Middle frontal gyrus (tissue), 1 donor: ENCODE data around the gene MYO1G.
A peak's percentile ranks its signal among the peaks of the same experiment; 100 is the strongest.
"Not testable (repeated sequence)": the region's sequence is repeated elsewhere in the genome, so short reads cannot be mapped to it uniquely, and the experiment has no call there.

Experiments
- DNase-seq: peaks from one replicate; pipeline ENCODE4 v3.0.0-alpha.2; 2015; ENCODE audit warnings: low spot score; ENCODE audit errors: extremely low spot score

MYO1G gene

DNA sequence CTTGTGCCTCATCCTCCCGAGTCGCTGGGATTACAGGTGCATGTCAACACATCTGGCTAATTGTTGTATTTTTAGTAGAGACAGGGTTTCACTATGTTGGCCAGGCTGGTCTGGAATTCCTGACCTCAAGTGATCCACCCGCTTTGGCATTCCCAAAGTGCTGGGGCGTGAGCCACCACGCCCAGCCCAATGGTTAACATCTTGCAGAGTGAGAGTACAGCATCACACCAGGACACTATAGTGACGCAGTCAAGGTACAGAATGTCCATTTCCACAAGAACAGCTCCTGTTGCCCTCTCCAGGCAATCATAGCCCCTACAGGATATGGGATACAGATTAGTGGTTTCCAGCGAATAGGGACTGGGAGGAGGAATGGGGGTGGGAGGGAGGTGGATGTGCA, 34.0 kb downstream of the MYO1G start:
- no peak for DNase-seq

DNA sequence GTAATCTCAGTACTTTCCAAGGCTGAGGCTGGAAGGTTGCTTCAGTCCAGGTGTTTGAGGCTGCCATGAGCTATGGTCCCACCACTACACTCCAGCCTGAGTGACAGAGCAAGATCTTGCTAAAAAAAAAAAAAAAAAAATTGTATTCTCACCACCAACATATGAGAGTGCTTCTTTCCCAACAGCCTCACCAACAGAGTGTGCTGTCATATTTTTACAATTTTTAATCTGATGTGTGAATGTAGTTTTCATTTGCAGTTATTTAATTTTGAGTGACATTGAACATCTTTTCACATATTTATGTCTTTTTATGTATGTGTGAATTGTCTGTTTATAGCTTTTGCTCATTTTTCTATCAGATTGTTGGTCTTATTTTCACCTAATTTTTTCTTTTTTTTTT, 35.2 kb downstream of the MYO1G start:
- DNase-seq = no peak

DNA sequence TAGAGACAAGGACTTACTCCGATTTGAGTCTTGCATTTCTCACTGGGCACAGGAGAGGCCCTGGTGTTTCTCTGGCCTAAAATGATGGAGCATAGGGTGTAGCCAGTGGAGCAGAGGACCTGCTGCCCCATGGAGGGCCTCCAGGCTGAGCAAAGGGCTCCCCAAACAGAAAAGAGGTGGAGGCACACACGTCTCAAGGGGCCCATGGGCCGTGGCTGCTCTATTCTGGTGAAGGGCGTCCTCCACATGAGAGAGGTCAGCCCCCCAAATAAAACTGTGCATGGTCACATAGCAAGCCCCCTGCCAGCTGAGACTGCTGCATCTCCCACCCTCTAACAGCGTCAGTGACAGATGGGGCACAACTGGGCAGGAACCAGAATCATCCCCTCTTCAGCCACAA, 41.4 kb downstream of the MYO1G start:
- no peak for DNase-seq

DNA sequence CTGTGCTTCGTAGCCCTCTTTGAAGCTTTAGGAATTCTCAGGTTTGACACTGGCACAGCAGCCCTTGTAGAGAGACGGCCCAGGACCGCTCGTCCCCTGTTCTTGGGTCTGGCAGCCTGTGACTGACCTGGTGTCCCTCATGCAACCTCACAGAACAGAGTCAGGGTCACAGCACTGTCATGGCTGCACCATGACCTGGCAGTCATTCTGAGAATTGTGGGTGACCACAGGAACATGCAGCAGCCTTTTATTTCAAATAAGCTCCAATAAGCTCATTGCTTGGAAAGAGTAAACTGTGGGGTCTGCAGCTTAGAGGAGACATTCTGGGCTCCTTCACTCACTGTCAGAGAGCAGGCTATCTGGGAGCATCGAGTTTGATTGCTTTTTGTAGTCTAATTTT, 42.5 kb downstream of the MYO1G start:
- DNase-seq = no peak

DNA sequence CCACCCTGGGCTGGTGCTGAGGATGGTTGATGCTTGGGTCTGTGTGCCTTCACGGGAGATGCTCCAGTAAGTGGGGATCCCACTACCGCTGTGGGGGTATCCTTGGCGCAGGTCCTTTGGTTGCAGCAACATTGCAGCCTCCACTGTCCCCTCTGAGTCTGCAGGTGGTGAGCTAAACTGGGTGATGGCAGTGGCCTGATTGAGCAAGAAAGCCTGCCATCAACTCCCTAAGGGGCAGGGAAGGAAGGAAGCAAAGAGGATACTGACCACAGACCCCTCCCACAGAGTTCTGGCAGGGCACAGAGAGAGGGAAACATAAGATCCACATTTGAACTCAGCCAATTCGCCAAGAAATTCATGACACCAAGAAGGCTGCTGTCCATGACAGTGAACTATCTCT, 43.2 kb downstream of the MYO1G start:
- no peak for DNase-seq

DNA sequence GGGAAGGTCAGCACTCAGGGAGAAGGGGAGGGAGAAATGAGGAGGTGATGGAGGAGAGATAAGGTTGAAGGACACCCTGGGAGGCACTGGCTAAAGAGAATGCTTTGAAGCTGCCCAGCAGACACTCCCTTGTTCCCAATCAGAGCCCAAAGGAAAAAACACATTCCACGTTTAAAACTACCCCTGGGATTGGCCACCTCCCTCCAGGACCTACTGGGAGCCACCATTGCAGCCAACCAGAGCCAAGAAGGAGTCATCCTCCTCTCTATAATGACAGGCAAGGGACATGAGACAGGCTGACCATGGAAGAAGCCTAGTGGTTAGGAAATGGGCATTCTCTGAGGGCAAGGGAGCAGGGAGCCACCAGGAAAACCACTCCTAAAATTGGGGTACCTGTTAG, 43.8 kb downstream of the MYO1G start:
- no peak for DNase-seq

DNA sequence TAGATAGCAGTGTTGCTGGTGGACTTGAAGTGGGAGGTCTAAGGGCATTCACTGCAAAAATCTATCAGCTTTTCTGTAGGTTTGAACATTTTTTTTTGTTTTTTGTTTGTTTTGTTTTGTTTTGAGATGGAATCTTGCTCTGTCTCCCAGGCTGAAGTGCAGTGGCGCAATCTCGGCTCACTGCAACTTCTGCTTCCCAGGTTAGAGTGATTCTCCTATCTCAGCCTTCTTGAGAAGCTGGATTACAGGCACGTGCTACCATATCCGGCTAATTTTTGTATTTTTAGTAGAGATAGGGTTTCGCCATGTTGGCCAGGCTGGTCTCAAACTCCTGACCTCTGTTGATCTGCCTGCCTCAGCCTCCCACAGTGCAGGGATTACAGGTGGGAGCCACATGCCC, 44.3 kb downstream of the MYO1G start:
- not testable (repeated sequence) for DNase-seq

DNA sequence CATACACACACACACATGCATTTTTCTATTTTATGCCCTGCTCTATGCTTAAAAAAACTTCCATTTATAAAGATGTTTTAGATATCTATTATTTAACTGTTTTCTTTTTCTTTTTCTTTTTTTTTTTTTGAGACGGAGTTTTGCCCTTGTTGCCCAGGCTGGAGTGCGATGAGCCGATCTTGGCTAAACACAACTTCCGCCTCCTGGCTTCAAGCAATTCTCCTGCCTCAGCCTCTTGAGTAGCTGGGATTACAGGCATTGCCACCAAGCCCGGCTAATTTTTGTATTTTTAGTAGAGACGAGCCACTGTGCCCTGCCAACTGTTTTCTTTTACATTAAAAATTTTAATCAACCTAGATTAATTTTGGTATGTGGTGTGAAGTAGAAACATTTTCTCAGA, 47.9 kb downstream of the MYO1G start:
- DNase-seq = no peak

DNA sequence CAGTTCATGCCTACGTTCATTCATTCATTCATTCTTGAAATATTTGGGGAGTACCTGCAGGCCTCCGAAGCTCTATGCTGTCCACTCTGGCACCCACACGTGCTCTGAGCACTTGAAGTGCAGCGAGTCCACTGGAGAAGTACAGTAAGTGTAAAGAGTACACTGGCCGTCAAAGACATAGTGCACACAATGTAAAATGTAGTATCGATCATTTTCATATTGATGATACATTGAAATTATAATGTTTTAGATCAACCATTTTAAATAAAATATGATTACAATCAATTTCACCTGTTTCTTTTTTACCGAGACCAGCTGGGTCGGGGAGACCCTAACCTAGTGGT, 56.5 kb downstream of the MYO1G start:
- DNase-seq = no peak

DNA sequence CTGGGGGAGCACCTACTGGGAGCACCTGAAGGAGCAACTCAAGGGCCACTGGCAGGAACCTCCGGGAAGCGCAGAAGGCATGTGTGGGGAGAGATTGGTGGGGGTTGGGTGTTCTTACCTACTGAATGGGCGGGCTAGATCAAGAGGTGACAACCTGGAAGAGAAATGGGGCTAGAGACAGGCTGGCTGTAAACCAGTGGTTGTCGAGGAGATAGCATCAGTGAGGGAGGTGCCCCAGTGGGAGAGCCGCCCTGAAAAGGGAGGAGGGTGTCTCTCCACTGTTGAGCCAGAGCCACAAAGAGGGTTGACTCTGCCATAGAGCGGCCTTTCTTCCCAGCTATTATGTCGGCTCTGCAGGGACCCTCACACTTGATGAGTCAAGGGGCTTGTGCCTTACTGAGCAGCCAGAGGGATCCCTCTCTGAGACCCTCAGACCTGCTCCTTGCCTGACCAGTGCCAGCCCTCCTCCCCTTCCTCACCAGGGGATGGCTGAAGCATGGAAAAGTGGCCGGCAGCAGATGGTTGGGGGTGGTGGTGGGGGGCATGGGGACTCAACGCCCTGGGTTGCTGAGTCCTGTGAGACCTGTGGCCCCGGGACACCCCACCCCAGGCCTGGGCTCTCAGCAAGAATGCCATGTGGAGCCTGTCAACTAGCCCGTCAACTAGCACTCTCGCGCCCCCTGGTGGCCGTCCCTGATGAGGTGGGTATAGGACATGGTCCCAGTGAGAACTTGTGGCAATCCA, 57.0 kb downstream of the MYO1G start:
- DNase-seq = peak; percentile 68

DNA sequence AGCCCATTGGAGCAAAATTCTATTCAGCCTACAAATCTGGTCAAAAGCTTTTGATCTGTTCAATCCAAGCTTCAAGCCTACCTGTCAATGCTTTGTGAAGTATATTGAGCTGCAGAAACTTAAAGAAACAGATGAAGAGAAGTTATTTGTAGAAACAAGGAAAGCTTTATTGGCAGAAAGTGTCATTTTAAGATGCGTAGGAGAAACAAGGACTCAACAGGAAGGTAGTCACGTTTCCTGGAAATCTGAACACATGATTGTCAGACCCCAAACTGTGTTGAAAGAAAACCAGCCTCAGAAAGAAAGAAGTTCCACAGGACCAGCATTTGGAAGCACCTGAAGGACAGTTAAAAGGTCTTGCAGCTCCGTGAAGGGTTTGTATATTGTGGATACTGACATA, 58.7 kb downstream of the MYO1G start:
- DNase-seq = no peak

DNA sequence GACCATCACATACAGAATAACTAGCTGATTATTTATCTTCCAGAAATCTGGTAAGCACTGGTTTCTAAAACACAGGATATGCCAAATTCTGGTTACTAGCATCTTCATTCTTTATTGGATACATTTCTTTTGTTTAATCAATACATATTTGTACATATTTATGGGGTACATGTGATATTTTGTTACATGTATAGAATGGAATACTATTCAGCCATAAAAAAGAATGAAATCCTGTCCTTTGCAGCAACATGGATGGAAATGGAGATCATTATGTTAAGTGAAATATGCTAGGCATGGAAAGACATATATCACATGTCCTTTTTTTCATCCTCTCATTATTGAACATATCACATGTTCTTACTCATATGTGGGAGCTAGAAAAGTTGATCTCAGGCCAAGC, 60.8 kb downstream of the MYO1G start:
- DNase-seq = no peak

DNA sequence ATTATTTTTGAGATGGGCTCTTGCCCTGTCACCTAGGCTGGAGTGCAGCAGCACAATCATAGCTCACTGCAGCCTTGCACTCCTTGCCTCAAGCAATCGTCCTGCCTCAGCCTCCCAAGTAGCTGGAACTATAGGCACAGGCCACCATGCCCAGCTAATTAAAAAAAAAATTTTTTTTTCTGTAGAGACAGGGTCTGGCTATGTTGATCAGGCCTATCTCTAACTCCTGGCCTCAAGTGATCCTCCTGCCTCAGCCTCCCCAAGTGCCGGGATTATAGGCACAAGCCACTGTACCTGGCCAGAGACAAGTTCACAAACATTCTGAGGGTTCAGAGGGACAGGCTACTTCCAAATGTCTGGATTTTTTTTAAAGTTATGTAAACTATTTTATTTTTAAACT, 61.4 kb downstream of the MYO1G start:
- no peak for DNase-seq

DNA sequence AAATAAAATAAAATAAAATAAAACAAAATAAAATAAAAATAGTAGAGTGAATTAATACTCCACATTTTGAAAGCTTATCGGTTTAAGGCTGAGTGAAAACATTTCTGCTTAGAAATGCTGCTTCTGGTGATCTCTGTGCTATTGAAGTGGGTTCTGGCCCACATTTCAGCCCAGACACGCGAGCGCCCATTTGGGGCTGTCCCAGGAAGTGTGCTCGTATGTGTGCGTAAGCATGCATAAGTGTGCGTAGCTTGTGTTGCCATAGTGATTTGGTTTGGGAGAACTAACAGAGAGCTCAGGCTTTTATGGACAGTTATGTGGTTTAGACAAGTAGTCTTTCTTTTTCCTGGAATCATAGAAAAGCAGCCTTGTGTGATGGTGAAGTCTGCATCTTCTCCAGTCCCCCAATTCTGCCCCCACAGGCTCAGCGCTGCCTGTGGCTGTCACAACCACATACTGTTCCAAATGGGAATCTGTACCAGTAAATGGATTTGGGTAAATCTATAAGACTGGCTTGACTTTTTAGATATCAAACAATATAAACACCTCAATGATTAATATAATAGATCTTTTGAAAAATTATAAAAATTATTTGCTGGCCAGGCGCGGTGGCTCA, 63.7 kb downstream of the MYO1G start:
- no peak for DNase-seq

DNA sequence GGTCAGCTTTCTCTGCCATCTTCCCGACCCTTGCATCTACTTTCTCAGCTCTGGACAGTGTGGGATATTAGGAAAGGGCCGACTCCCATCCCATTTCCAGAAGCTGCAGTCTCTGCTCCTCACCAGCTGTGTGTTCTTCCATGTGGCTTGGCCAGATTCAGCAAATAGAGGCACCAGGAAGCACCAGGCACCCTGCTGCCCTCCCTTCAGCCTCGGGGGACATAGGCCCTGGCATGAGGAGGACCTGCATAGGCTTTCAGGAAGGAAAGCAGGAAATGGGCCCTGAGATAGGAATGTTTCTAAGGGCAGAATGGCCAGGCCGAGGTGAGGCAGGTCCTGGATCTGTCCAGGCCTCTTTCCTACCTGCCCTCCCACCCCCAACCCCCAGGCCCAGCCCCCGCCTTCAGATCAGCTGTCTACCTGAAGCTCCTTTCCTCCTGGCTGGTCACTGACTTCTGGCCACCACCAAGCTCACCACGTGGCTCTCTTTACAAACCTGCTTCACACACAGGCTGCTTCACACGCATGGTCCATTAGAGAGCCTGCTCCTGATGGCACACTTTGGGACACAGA, 66.0 kb downstream of the MYO1G start:
- no peak for DNase-seq
